ENCODE results near the gene REL.

DNA sequence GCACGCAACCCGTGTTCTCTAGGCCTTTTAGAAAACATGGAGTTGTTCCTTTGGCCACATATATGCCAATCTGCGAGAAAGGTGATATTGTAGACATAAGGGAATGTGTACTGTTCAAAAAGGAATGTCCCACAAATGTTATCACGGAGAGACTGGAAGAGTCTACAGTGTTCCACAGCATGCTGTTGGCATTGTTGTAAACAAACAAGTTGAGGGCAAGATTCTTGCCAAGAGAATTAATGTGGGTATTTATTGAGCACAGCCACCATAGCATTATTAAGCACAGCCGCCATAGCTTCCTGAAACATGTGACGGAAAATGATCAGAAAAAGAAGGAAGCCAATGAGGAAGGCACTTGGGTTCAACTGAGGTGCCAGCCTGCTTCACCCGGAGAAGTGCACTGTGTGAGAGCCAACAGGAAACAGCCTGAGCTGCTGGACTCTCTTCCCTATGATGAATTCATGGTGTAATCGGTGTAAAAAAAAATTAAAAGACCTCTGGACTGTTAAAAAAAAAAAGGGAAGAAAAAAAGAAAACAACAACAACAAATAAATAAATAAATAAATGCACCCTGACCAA is 29.0 kb upstream of the REL start:
- TF ChIP-seq, protein P1, sequence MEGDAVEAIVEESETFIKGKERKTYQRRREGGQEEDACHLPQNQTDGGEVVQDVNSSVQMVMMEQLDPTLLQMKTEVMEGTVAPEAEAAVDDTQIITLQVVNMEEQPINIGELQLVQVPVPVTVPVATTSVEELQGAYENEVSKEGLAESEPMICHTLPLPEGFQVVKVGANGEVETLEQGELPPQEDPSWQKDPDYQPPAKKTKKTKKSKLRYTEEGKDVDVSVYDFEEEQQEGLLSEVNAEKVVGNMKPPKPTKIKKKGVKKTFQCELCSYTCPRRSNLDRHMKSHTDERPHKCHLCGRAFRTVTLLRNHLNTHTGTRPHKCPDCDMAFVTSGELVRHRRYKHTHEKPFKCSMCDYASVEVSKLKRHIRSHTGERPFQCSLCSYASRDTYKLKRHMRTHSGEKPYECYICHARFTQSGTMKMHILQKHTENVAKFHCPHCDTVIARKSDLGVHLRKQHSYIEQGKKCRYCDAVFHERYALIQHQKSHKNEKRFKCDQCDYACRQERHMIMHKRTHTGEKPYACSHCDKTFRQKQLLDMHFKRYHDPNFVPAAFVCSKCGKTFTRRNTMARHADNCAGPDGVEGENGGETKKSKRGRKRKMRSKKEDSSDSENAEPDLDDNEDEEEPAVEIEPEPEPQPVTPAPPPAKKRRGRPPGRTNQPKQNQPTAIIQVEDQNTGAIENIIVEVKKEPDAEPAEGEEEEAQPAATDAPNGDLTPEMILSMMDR (IDR thresholded peaks at IDR 0.05 in 2 of 3, conservative IDR thresholded peaks at IDR 0.05 in 1 of 3; ENCODE audit: borderline replicate concordance in 1 of 3, insufficient read depth in 1 of 3, low read depth in 2 of 3, low read length in 2 of 3): no peak
- TF ChIP-seq POLR2A (IDR thresholded peaks at IDR 0.05; ENCODE audit: borderline replicate concordance, extremely low read depth, insufficient read depth, insufficient read length) (no peak), POLR2AphosphoS5 (IDR thresholded peaks at IDR 0.05; ENCODE audit: low read depth, low read length) (no peak), EZH2 (IDR thresholded peaks at IDR 0.05) (no peak)
